ENCODE data around the gene DNAJC8. TPM values are rescaled to one million over a fixed set of nuclear protein-coding genes. Genes with fewer than 3 reads are reported as not detected.

The DNAJC8 gene
- total and polyA plus RNA-seq, 2 of the 4 experiments (the other 2 are of a cell fraction), result 53.6 to 81.0 TPM

GRCh38 chr1:28209700-28210099 is 23.1 kb downstream of the DNAJC8 start:
- in situ Hi-C loops (cut with MboI; ENCODE audit: low sequenced_read_pairs), result loop anchor here (5.0 to 25.0 kb wide), 2 partner anchors 117 to 347 kb away; partner anchors contain the start of gene THEMIS2

More at GRCh38 chr1:28209700-28210099, 23.1 kb downstream of the DNAJC8 start:
- no peak overlapping the region for H3K18ac ChIP-seq (ENCODE audit: low read depth, low read length)
- no peak overlapping the region for H4K5ac ChIP-seq (ENCODE audit: low read depth, low read length)
- H3K23ac ChIP-seq (ENCODE audit: low read depth, low read length), result no peak overlapping the region
- H2BK20ac ChIP-seq (ENCODE audit: low read depth, low read length), result no peak overlapping the region
- dilution Hi-C loops (cut with HindIII; ENCODE audit: low sequenced_read_pairs, unreplicated experiment) (no loop called here), intact Hi-C loops (cut with micrococcal nuclease) (loop anchor here (1.0 to 10.0 kb wide), 3 partner anchors 118 to 355 kb away; no protein-coding TSS in a partner anchor)
- no peak overlapping the region for H2AFZ ChIP-seq (replicated peaks; ENCODE audit: low read length, poor library complexity)
- no TSS peak for BruUV-seq (replicated peaks)
- no peaks in the 10 kb centered on the region for H3K4me1 ChIP-seq (ENCODE audit: control insufficient read depth, insufficient read depth, low read length)
- ChIA-PET POLR2A (ENCODE audit: unreplicated experiment) (no interaction called here), CTCF (interaction anchor here (0.5 to 2.5 kb wide), 8 partner anchors 8 to 121 kb away, joined by 3 to 32 read pairs (median 6); partner anchors contain the start of genes ATP5IF1 and EYA3)
- no peak overlapping the region for H2AK9ac ChIP-seq (replicated peaks; ENCODE audit: low read depth, low read length, poor library complexity)
- no peak overlapping the region for H3K27ac ChIP-seq (ENCODE audit: insufficient read depth, low read length)
- H3K4ac ChIP-seq (ENCODE audit: low read depth, low read length), result no peak overlapping the region
- H2BK120ac ChIP-seq (ENCODE audit: low read depth, low read length), result no peak overlapping the region
- no peak overlapping the region for H3K9ac ChIP-seq (ENCODE audit: low read depth, low read length)
- H3K4me2 ChIP-seq (ENCODE audit: low read depth, low read length), result no peak overlapping the region
- H2BK5ac ChIP-seq (ENCODE audit: low read depth, low read length, poor library complexity, severe bottlenecking), result no peak overlapping the region
- no peaks in the 10 kb centered on the region for H3K27me3 ChIP-seq (ENCODE audit: control insufficient read depth, insufficient read depth, low read length)
- no peak overlapping the region for H3K4me3 ChIP-seq (ENCODE audit: insufficient read depth, low read depth, low read length)
- no peak overlapping the region for H4K8ac ChIP-seq (ENCODE audit: low read depth in 2 of 2, low read length in 2 of 2)
- H4K91ac ChIP-seq (ENCODE audit: insufficient read depth, low read depth, low read length), result no peak overlapping the region
- H3K14ac ChIP-seq (replicated peaks; ENCODE audit: low read depth, low read length), result no peak overlapping the region
- DNase-seq (no peak), ATAC-seq (ENCODE audit: low read depth) (no peak)
- no peak overlapping the region for H2AK5ac ChIP-seq (ENCODE audit: low read depth, low read length)
- TF ChIP-seq ELK1 (IDR thresholded peaks at IDR 0.05; ENCODE audit: borderline replicate concordance, low read depth, low read length), result no peak
- TF ChIP-seq CTCF (conservative IDR thresholded peaks at IDR 0.05; ENCODE audit: low read depth, low read length), result no peak
- no peak for TF ChIP-seq CHD1 (IDR thresholded peaks at IDR 0.05; ENCODE audit: low read depth, low read length)
- no peak for TF ChIP-seq RFX5 (IDR thresholded peaks at IDR 0.05; ENCODE audit: low read depth, low read length)
- no peak for TF ChIP-seq CEBPB (IDR thresholded peaks at IDR 0.05; ENCODE audit: low read depth, low read length)
- TF ChIP-seq MAZ (IDR thresholded peaks at IDR 0.05; ENCODE audit: borderline replicate concordance, low read depth, low read length), result no peak
- no peak for TF ChIP-seq NFE2L2 (IDR thresholded peaks at IDR 0.05; ENCODE audit: low read depth, low read length)
- TF ChIP-seq USF2 (IDR thresholded peaks at IDR 0.05; ENCODE audit: low read depth, low read length), result no peak
- TF ChIP-seq MAFK (IDR thresholded peaks at IDR 0.05; ENCODE audit: low read depth, low read length), result no peak
- TF ChIP-seq SMC3 (IDR thresholded peaks at IDR 0.05; ENCODE audit: low read depth, low read length), result no peak
- peaks cover 21% of the 10 kb centered on the region for H3K36me3 ChIP-seq (ENCODE audit: control insufficient read depth, insufficient read depth, low read length)
- WGBS, 2 experiments (ENCODE audit: extremely low coverage in 2 of 2, insufficient read length in 1 of 2), result 100% methylated on average over 1 of the region's 1 CpG; no CpG with 5 or more reads in 1 of the 2 experiments
- H2BK15ac ChIP-seq (ENCODE audit: low read depth, low read length), result no peak overlapping the region
- H3K79me1 ChIP-seq (ENCODE audit: low read depth in 1 of 2, low read length in 2 of 2), result peaks cover 3 to 26% of the 10 kb centered on the region in 2 experiments
- H3K9me1 ChIP-seq (ENCODE audit: insufficient read depth, low read length), result no peaks in the 10 kb centered on the region
- 0 out of 2 replicates have a peak, but pooled peaks cover 4% of the 10 kb centered on the region for H4K20me1 ChIP-seq (ENCODE audit: insufficient read depth, low read length)
- H3K9me3 ChIP-seq (ENCODE audit: control insufficient read depth, insufficient read depth, low read length), result no peaks in the 10 kb centered on the region
- H3K56ac ChIP-seq (ENCODE audit: extremely low read depth, insufficient read depth, low read length), result no peak overlapping the region
